ENCODE data around the gene SPART. TPM values are rescaled to one million over a fixed set of nuclear protein-coding genes. Genes with fewer than 3 reads are reported as not detected.

The SPART gene
- total and polyA plus RNA-seq, 9 of the 15 experiments (the other 6 are each of a cell fraction or from before 2014, with no cell fraction given), result 18.7 to 79.0 (median 41.0) TPM

GRCh38 chr13:36374063-36374462, 27.9 kb upstream of the SPART start:
- BruUV-seq (replicated peaks), result no TSS peak

DNA sequence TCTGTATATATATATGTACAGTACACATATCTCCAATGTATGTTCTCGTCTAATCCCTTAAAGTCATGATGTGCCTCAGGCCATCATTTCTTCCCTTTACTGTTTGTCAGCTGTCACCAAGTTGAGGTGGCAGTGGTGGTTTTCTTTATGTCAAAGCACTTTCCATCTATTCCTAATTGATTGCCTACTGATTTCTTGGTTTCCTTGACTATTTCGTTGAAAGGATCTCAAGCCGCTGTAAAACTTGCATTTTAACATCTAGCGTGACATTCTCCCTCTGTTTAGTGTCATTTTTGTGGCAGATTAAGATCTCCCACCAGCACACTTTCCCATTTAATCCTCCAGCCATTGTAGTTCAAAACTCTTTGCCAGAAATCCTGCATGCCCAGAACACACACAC, 25.0 kb upstream of the SPART start:
- POLR2A ChIA-PET, result no interaction called here

More at GRCh38 chr13:36374063-36374462, 27.9 kb upstream of the SPART start:
- peaks cover 0 to under 1% of the 10 kb centered on the region in 2 experiments; a peak in 1 of 5 replicates for H3K27me3 ChIP-seq (ENCODE audit: control insufficient read depth in 2 of 2, insufficient read depth in 2 of 2, low read length in 2 of 2)
- H2AFZ ChIP-seq (ENCODE audit: low read depth, low read length), result no peak overlapping the region
- H3K79me2 ChIP-seq (ENCODE audit: control insufficient read depth, insufficient read depth, low read length), result no peaks in the 10 kb centered on the region
- FAIRE-seq (no peak), ATAC-seq (no peak), DNase-seq (ENCODE audit: extremely low read depth in 1 of 4, low spot score in 3 of 4) (no peak)
- in situ Hi-C loops (cut with MboI), result no loop called here
- H3K9ac ChIP-seq (ENCODE audit: insufficient read depth in 1 of 2, low read depth in 2 of 2, low read length in 2 of 2), result no peak overlapping the region
- TF ChIP-seq EP300 (IDR thresholded peaks at IDR 0.05; ENCODE audit: low read length), result no peak
- H3K36me3 ChIP-seq (ENCODE audit: control insufficient read depth, insufficient read depth, low read length), result no peaks in the 10 kb centered on the region
- CTCF ChIA-PET (ENCODE audit: low intra/inter-chr PET ratio), result no interaction called here
- H3K4me2 ChIP-seq (ENCODE audit: insufficient read depth, low read length), result no peak overlapping the region
- no peaks in the 10 kb centered on the region for H4K20me1 ChIP-seq (replicated peaks; ENCODE audit: control insufficient read depth, insufficient read depth, low read length)
- H3K27ac ChIP-seq (ENCODE audit: extremely low read depth, low read depth, low read length), result no peak overlapping the region
- no peak overlapping the region for H3K4me3 ChIP-seq
- H3K4me1 ChIP-seq (replicated peaks in 1 of 2; ENCODE audit: control insufficient read depth in 2 of 2, insufficient read depth in 2 of 2, low read length in 2 of 2), result no peaks in the 10 kb centered on the region; a peak in 1 of 5 replicates
- WGBS (ENCODE audit: insufficient coverage, low coverage, missing lambda C conversion rate), result 0% methylated on average over 2 of the region's 2 CpGs
- no peaks in the 10 kb centered on the region for H3K9me3 ChIP-seq (replicated peaks; ENCODE audit: control insufficient read depth, insufficient read depth, low read depth, low read length)
- no peaks in the 10 kb centered on the region for H3K9me1 ChIP-seq (ENCODE audit: control insufficient read depth, insufficient read depth, low read length)
- intact Hi-C loops (cut with micrococcal nuclease), result no loop called here
- POLR2A ChIA-PET, result no interaction called here

More for the DNA sequence above, 25.0 kb upstream of the SPART start:
- Histone ChIP-seq H3K9me1 (ENCODE audit: control insufficient read depth, insufficient read depth, low read length) (no peaks in the 10 kb centered on the region), H3K79me2 (ENCODE audit: control insufficient read depth, insufficient read depth, low read length) (no peaks in the 10 kb centered on the region), H3K9ac (ENCODE audit: insufficient read depth in 1 of 2, low read depth in 2 of 2, low read length in 2 of 2) (no peak overlapping the region), H3K4me3 (no peak overlapping the region), H2AFZ (ENCODE audit: low read depth, low read length) (no peak overlapping the region), H3K36me3 (ENCODE audit: control insufficient read depth, insufficient read depth, low read length) (no peaks in the 10 kb centered on the region), H4K20me1 (replicated peaks; ENCODE audit: control insufficient read depth, insufficient read depth, low read length) (no peaks in the 10 kb centered on the region), H3K27ac (ENCODE audit: extremely low read depth, low read depth, low read length) (no peak overlapping the region), H3K27me3 (ENCODE audit: control insufficient read depth in 2 of 2, insufficient read depth in 2 of 2, low read length in 2 of 2) (no peaks in the 10 kb centered on the region), H3K4me1 (replicated peaks in 1 of 2; ENCODE audit: control insufficient read depth in 2 of 2, insufficient read depth in 2 of 2, low read length in 2 of 2) (no peaks in the 10 kb centered on the region; a peak in 1 of 5 replicates), H3K9me3 (replicated peaks; ENCODE audit: control insufficient read depth, insufficient read depth, low read depth, low read length) (no peaks in the 10 kb centered on the region), H3K4me2 (ENCODE audit: insufficient read depth, low read length) (no peak overlapping the region)
- DNase-seq (ENCODE audit: extremely low read depth in 1 of 4, low spot score in 3 of 4), result no peak
- FAIRE-seq, result no peak
- in situ Hi-C loops (cut with MboI), result no loop called here
- no TSS peak for BruUV-seq (replicated peaks)
- CTCF ChIA-PET (ENCODE audit: low intra/inter-chr PET ratio), result no interaction called here
- TF ChIP-seq BCL6 (CRISPR knock-in tag; IDR thresholded peaks at IDR 0.05) (no peak), EP300 (IDR thresholded peaks at IDR 0.05; ENCODE audit: low read length) (no peak), MECOM (CRISPR knock-in tag; IDR thresholded peaks at IDR 0.05) (no peak), STAT5B (CRISPR knock-in tag; IDR thresholded peaks at IDR 0.05) (no peak), HBP1 (CRISPR knock-in tag; IDR thresholded peaks at IDR 0.05) (no peak), ZNF766 (CRISPR knock-in tag; conservative IDR thresholded peaks at IDR 0.05) (no peak), POLR3A (IDR thresholded peaks at IDR 0.05; ENCODE audit: borderline replicate concordance, extremely low read depth, insufficient read depth, insufficient read length) (no peak)
- TF ChIP-seq, protein P1, sequence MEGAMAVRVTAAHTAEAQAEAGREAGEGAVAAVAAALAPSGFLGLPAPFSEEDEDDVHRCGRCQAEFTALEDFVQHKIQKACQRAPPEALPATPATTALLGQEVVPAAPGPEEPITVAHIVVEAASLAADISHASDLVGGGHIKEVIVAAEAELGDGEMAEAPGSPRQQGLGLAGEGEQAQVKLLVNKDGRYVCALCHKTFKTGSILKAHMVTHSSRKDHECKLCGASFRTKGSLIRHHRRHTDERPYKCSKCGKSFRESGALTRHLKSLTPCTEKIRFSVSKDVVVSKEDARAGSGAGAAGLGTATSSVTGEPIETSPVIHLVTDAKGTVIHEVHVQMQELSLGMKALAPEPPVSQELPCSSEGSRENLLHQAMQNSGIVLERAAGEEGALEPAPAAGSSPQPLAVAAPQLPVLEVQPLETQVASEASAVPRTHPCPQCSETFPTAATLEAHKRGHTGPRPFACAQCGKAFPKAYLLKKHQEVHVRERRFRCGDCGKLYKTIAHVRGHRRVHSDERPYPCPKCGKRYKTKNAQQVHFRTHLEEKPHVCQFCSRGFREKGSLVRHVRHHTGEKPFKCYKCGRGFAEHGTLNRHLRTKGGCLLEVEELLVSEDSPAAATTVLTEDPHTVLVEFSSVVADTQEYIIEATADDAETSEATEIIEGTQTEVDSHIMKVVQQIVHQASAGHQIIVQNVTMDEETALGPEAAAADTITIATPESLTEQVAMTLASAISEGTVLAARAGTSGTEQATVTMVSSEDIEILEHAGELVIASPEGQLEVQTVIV (CRISPR knock-in tag; IDR thresholded peaks at IDR 0.05; ENCODE audit: borderline replicate concordance), result no peak
- TF ChIP-seq, protein P2, sequence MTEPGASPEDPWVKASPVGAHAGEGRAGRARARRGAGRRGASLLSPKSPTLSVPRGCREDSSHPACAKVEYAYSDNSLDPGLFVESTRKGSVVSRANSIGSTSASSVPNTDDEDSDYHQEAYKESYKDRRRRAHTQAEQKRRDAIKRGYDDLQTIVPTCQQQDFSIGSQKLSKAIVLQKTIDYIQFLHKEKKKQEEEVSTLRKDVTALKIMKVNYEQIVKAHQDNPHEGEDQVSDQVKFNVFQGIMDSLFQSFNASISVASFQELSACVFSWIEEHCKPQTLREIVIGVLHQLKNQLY (CRISPR knock-in tag; conservative IDR thresholded peaks at IDR 0.05), result no peak
- TF ChIP-seq, protein P3, sequence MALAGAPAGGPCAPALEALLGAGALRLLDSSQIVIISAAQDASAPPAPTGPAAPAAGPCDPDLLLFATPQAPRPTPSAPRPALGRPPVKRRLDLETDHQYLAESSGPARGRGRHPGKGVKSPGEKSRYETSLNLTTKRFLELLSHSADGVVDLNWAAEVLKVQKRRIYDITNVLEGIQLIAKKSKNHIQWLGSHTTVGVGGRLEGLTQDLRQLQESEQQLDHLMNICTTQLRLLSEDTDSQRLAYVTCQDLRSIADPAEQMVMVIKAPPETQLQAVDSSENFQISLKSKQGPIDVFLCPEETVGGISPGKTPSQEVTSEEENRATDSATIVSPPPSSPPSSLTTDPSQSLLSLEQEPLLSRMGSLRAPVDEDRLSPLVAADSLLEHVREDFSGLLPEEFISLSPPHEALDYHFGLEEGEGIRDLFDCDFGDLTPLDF (CRISPR knock-in tag; IDR thresholded peaks at IDR 0.05), result no peak
- intact Hi-C loops (cut with micrococcal nuclease), result no loop called here
- WGBS (ENCODE audit: insufficient coverage, low coverage, missing lambda C conversion rate), result 8% methylated on average over 4 of the region's 4 CpGs
- ATAC-seq, result no peak

All from K562 (cell line).